ENCODE results near the gene SYNE2. TPM values are rescaled to one million over a fixed set of nuclear protein-coding genes. Genes with fewer than 3 reads are reported as not detected.

SYNE2 gene
- total RNA-seq, 4 donors from 2014 or later = 212 to 378 (median 285) TPM

GRCh38 chr14:64213853-64214570, 361.2 kb downstream of the SYNE2 start:
- no peak for DNase-seq (ENCODE audit: low spot score in 2 of 2)
- Histone ChIP-seq H3K27me3 (no peaks in the 10 kb centered on the region), H3K9me3 (no peaks in the 10 kb centered on the region), H3K4me3 (no peak overlapping the region), H3K27ac (no peak overlapping the region), H3K36me3 (peaks cover 0 to 95% (median 15%) of the 10 kb centered on the region in 3 donors), H3K4me1 (no peaks in the 10 kb centered on the region)
- no peak for TF ChIP-seq EP300 (IDR thresholded peaks at IDR 0.05)
- TF ChIP-seq CTCF (IDR thresholded peaks at IDR 0.05) = no peak
- TF ChIP-seq POLR2A (IDR thresholded peaks at IDR 0.05) = no peak
- WGBS, 2 donors = 94 to 95% methylated on average over 15 of the region's 15 CpGs

GRCh38 chr14:64215274-64215673, 362.5 kb downstream of the SYNE2 start:
- WGBS, 2 donors = 96 to 99% methylated on average over 10 of the region's 10 CpGs

GRCh38 chr14:64215978-64216377, 363.2 kb downstream of the SYNE2 start:
- H3K4me1 ChIP-seq = no peaks in the 10 kb centered on the region
- 93 to 96% methylated on average over 13 of the region's 13 CpGs for WGBS, 2 donors

More at GRCh38 chr14:64215274-64215673, 362.5 kb downstream of the SYNE2 start:
- no peak for DNase-seq (ENCODE audit: low spot score in 2 of 2)
- Histone ChIP-seq H3K27me3 (no peaks in the 10 kb centered on the region), H3K4me1 (no peaks in the 10 kb centered on the region), H3K36me3 (peaks cover 2 to 94% (median 10%) of the 10 kb centered on the region in 3 donors), H3K27ac (no peak overlapping the region), H3K4me3 (no peak overlapping the region), H3K9me3 (no peaks in the 10 kb centered on the region)
- no peak for TF ChIP-seq POLR2A (IDR thresholded peaks at IDR 0.05)
- no peak for TF ChIP-seq CTCF (IDR thresholded peaks at IDR 0.05)
- no peak for TF ChIP-seq EP300 (IDR thresholded peaks at IDR 0.05)

GRCh38 chr14:64217308-64217707, 364.5 kb downstream of the SYNE2 start:
- H3K9me3 ChIP-seq = no peaks in the 10 kb centered on the region
- no peaks in the 10 kb centered on the region for H3K27me3 ChIP-seq
- WGBS, 2 donors = 75 to 81% methylated on average over 4 of the region's 4 CpGs
- no peak overlapping the region for H3K27ac ChIP-seq
- H3K36me3 ChIP-seq = peaks cover 5 to 94% (median 10%) of the 10 kb centered on the region in 3 donors
- H3K4me3 ChIP-seq = no peak overlapping the region
- no peak for TF ChIP-seq POLR2A (IDR thresholded peaks at IDR 0.05)
- TF ChIP-seq CTCF (IDR thresholded peaks at IDR 0.05) = no peak
- no peak for TF ChIP-seq EP300 (IDR thresholded peaks at IDR 0.05)
- H3K4me1 ChIP-seq = no peaks in the 10 kb centered on the region
- DNase-seq (ENCODE audit: low spot score in 2 of 2) = no peak

More at GRCh38 chr14:64215978-64216377, 363.2 kb downstream of the SYNE2 start:
- TF ChIP-seq POLR2A (IDR thresholded peaks at IDR 0.05) (no peak), EP300 (IDR thresholded peaks at IDR 0.05) (no peak), CTCF (IDR thresholded peaks at IDR 0.05) (no peak)
- Histone ChIP-seq H3K27ac (no peak overlapping the region), H3K36me3 (peaks cover 5 to 94% (median 10%) of the 10 kb centered on the region in 3 donors), H3K4me3 (no peak overlapping the region), H3K9me3 (no peaks in the 10 kb centered on the region), H3K27me3 (no peaks in the 10 kb centered on the region)
- no peak for DNase-seq (ENCODE audit: low spot score in 2 of 2)

- WGBS, 2 donors = 65 to 72% methylated on average over 7 of the region's 7 CpGs
- H3K36me3 ChIP-seq = peaks cover 5 to 94% (median 10%) of the 10 kb centered on the region in 3 donors
- TF ChIP-seq POLR2A (IDR thresholded peaks at IDR 0.05) (no peak), CTCF (IDR thresholded peaks at IDR 0.05) (no peak), EP300 (IDR thresholded peaks at IDR 0.05) (no peak)
- no peak for DNase-seq (ENCODE audit: low spot score in 2 of 2)
- no peaks in the 10 kb centered on the region for H3K27me3 ChIP-seq
- H3K4me3 ChIP-seq = no peak overlapping the region
- no peaks in the 10 kb centered on the region for H3K4me1 ChIP-seq
- no peak overlapping the region for H3K27ac ChIP-seq
- H3K9me3 ChIP-seq = no peaks in the 10 kb centered on the region
These were observed 365.0 kb downstream of the SYNE2 start for GRCh38 chr14:64217834-64218233.
